Measurements from ENCODE around the gene NUP210.

The NUP210 gene

DNA sequence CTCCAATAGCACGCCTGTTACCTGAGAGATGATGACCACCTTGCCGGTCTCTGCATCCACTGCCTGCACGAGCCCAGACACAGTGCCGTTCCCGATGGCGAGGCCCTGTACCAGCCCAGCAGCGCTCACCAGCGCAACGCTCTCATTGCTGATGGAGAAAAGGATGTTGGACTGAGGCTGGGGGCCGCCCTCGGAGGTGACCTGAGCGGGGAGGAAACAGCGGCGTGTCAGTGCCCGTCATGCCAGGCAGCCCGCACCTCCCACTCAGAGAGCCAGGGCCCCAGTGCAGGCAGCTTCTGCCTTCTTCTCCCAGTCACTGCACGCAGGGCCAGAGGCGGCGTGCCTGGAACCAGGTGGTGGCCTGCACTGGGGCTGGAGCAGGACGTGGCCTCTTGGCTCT, 80.3 kb downstream of the NUP210 start:
- Histone ChIP-seq H3K4me1 (ENCODE audit: insufficient read depth, low read length, poor library complexity, severe bottlenecking) (peaks cover 22% of the 10 kb centered on the region), H3F3A (ENCODE audit: low read depth) (no peaks in the 10 kb centered on the region), H3K27me3 (ENCODE audit: insufficient read depth, low read length, poor library complexity, severe bottlenecking) (no peaks in the 10 kb centered on the region), H3K79me2 (ENCODE audit: insufficient read depth, low read length) (no peaks in the 10 kb centered on the region), H3K9ac (ENCODE audit: low read depth, low read length, poor library complexity, severe bottlenecking) (no peak overlapping the region), H3K36me3 (ENCODE audit: insufficient read depth, low read length) (peaks cover 81% of the 10 kb centered on the region; the same call in 1 of the 2 replicates), H3K4me2 (ENCODE audit: low read depth, low read length, poor library complexity, severe bottlenecking) (no peak overlapping the region), H3K9me2 (replicated peaks; ENCODE audit: low read depth, low read length) (no peaks in the 10 kb centered on the region), H4K20me1 (ENCODE audit: insufficient read depth, low read length, poor library complexity, severe bottlenecking) (no peaks in the 10 kb centered on the region), H3K9me3 (ENCODE audit: insufficient read depth, low read depth, low read length) (no peaks in the 10 kb centered on the region), H3K4me3 (ENCODE audit: low read length, poor library complexity, severe bottlenecking) (no peak overlapping the region), H2AFZ (ENCODE audit: low read length) (no peak overlapping the region)
- TF ChIP-seq EZH2phosphoT487 (IDR thresholded peaks at IDR 0.05; ENCODE audit: borderline replicate concordance) = no peak
- TF ChIP-seq, protein P1, sequence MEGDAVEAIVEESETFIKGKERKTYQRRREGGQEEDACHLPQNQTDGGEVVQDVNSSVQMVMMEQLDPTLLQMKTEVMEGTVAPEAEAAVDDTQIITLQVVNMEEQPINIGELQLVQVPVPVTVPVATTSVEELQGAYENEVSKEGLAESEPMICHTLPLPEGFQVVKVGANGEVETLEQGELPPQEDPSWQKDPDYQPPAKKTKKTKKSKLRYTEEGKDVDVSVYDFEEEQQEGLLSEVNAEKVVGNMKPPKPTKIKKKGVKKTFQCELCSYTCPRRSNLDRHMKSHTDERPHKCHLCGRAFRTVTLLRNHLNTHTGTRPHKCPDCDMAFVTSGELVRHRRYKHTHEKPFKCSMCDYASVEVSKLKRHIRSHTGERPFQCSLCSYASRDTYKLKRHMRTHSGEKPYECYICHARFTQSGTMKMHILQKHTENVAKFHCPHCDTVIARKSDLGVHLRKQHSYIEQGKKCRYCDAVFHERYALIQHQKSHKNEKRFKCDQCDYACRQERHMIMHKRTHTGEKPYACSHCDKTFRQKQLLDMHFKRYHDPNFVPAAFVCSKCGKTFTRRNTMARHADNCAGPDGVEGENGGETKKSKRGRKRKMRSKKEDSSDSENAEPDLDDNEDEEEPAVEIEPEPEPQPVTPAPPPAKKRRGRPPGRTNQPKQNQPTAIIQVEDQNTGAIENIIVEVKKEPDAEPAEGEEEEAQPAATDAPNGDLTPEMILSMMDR (conservative IDR thresholded peaks at IDR 0.05; ENCODE audit: low read length) = no peak

DNA sequence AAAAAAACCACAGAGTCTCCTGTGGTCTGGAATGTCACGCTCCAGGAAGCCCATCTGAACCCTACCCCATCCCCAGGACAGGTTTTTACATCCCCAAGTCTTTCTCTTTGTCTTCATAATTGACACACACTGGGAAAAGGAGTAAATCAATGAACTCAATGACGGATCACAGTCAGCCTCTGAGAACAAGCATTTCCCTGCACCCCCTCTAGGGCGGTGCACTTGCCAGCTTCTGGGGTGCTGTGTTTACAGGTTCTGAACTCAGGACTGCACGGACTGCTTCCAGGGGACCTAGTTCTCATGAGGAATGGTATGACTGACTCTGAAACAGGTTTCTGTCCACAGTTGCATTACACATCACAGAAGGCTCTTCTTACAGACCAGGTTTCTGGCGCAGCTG, 81.1 kb downstream of the NUP210 start:
- H3K36me3 ChIP-seq (ENCODE audit: insufficient read depth, low read length) = peaks cover 87% of the 10 kb centered on the region; the same call in 1 of the 2 replicates
- no peaks in the 10 kb centered on the region for H3K79me2 ChIP-seq (ENCODE audit: insufficient read depth, low read length)
- no peaks in the 10 kb centered on the region; the same call in 1 of the 2 replicates for H3F3A ChIP-seq (ENCODE audit: low read depth)
- peaks cover 15% of the 10 kb centered on the region for H3K4me1 ChIP-seq (ENCODE audit: insufficient read depth, low read length, poor library complexity, severe bottlenecking)
- no peaks in the 10 kb centered on the region for H3K9me3 ChIP-seq (ENCODE audit: insufficient read depth, low read depth, low read length)
- H3K4me2 ChIP-seq (ENCODE audit: low read depth, low read length, poor library complexity, severe bottlenecking) = no peak overlapping the region
- no peaks in the 10 kb centered on the region for H4K20me1 ChIP-seq (ENCODE audit: insufficient read depth, low read length, poor library complexity, severe bottlenecking)
- H3K9ac ChIP-seq (ENCODE audit: low read depth, low read length, poor library complexity, severe bottlenecking) = no peak overlapping the region
- no peak overlapping the region for H2AFZ ChIP-seq (ENCODE audit: low read length)
- TF ChIP-seq, protein P1 (conservative IDR thresholded peaks at IDR 0.05; ENCODE audit: low read length) = peak; percentile 35; the same call in 1 of the 2 replicates
- TF ChIP-seq EZH2phosphoT487 (IDR thresholded peaks at IDR 0.05; ENCODE audit: borderline replicate concordance) = no peak
- H3K27me3 ChIP-seq (ENCODE audit: insufficient read depth, low read length, poor library complexity, severe bottlenecking) = no peaks in the 10 kb centered on the region
- no peaks in the 10 kb centered on the region for H3K9me2 ChIP-seq (replicated peaks; ENCODE audit: low read depth, low read length)
- no peak overlapping the region for H3K4me3 ChIP-seq (ENCODE audit: low read length, poor library complexity, severe bottlenecking)

DNA sequence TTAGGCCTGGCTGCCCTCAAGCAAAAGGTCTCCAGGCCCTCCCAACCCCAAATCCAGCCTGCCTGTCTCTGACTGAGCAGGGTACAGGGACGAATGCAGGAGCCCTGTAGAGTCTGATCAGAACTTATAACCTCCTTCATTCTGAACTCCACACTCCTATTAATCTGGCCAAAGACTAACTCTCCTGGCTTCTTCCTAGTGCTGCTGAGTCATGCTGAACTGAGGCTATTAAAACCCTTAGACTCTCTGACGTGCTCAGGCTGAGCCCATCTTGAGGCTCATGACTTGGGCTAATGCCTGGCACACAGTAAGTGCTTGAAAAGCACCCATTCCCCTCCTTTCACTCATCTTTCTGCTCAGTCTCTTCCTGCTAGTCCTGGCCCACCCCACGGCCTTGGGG, 81.9 kb downstream of the NUP210 start:
- TF ChIP-seq, protein P1 (conservative IDR thresholded peaks at IDR 0.05; ENCODE audit: low read length) = no peak
- no peak for TF ChIP-seq EZH2phosphoT487 (IDR thresholded peaks at IDR 0.05; ENCODE audit: borderline replicate concordance)
- no peak overlapping the region for H2AFZ ChIP-seq (ENCODE audit: low read length)
- peaks cover 94% of the 10 kb centered on the region; the same call in 1 of the 2 replicates for H3K36me3 ChIP-seq (ENCODE audit: insufficient read depth, low read length)
- H3K9ac ChIP-seq (ENCODE audit: low read depth, low read length, poor library complexity, severe bottlenecking) = no peak overlapping the region
- no peak overlapping the region for H3K4me2 ChIP-seq (ENCODE audit: low read depth, low read length, poor library complexity, severe bottlenecking)
- no peaks in the 10 kb centered on the region for H3K79me2 ChIP-seq (ENCODE audit: insufficient read depth, low read length)
- no peaks in the 10 kb centered on the region; the same call in 1 of the 2 replicates for H3F3A ChIP-seq (ENCODE audit: low read depth)
- H3K27me3 ChIP-seq (ENCODE audit: insufficient read depth, low read length, poor library complexity, severe bottlenecking) = no peaks in the 10 kb centered on the region
- H4K20me1 ChIP-seq (ENCODE audit: insufficient read depth, low read length, poor library complexity, severe bottlenecking) = no peaks in the 10 kb centered on the region
- peaks cover 7% of the 10 kb centered on the region for H3K4me1 ChIP-seq (ENCODE audit: insufficient read depth, low read length, poor library complexity, severe bottlenecking)
- H3K9me2 ChIP-seq (replicated peaks; ENCODE audit: low read depth, low read length) = no peaks in the 10 kb centered on the region
- H3K4me3 ChIP-seq (ENCODE audit: low read length, poor library complexity, severe bottlenecking) = no peak overlapping the region
- H3K9me3 ChIP-seq (ENCODE audit: insufficient read depth, low read depth, low read length) = no peaks in the 10 kb centered on the region
